Astrocyte of the cerebellum (primary cell): ENCODE measurements around the gene SMAGP.
"Not testable (repeated sequence)": the region's sequence is repeated elsewhere in the genome, so short reads cannot be mapped to it uniquely, and the experiment has no call there.

Experiments
- DNase-seq: peaks from one replicate; pipeline ENCODE4 v3.0.0-alpha.2; 2011; ENCODE audit warnings: low read depth
- H3K4me3 ChIP-seq: 2 replicates; pipeline ENCODE4 v1.5.1; 2011; ENCODE audit warnings: mild to moderate bottlenecking, low read depth, low read length, moderate library complexity
- in situ Hi-C: cut with HindIII; loops from 2 replicates; pipeline ENCODE4 v1.10.0; 2017; ENCODE audit warnings: low sequenced_read_pairs
- TF ChIP-seq, protein P1 (sequence below): IDR thresholded peaks from 2 replicates; pipeline ENCODE4 v1.5.1; 2012; ENCODE audit warnings: low read length, low read depth, moderate library complexity, mild to moderate bottlenecking; ENCODE audit errors: missing control alignments

SMAGP gene

DNA sequence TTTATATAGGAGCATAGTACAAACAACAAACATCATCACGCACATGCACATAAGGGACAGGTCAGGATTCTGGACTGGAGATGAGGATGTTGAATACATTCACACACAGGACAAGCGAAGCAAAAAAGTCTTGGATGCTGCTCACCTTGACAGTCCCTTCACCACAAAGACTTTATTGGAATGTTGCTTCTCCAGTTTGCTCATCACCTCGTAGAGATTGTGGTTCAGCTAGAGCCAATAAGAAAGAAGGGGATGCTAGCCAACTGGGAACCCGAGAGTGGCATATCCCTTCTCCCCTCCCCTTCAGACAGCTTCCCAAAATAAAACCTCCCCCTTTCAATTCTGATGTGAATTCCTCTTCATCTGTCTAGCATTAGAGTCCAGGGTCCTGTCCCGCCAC is 25.4 kb upstream of the SMAGP start:
- DNase-seq = no peak
- in situ Hi-C loops = no loop called here
- H3K4me3 ChIP-seq = no peak overlapping the region
- TF ChIP-seq, protein P1, sequence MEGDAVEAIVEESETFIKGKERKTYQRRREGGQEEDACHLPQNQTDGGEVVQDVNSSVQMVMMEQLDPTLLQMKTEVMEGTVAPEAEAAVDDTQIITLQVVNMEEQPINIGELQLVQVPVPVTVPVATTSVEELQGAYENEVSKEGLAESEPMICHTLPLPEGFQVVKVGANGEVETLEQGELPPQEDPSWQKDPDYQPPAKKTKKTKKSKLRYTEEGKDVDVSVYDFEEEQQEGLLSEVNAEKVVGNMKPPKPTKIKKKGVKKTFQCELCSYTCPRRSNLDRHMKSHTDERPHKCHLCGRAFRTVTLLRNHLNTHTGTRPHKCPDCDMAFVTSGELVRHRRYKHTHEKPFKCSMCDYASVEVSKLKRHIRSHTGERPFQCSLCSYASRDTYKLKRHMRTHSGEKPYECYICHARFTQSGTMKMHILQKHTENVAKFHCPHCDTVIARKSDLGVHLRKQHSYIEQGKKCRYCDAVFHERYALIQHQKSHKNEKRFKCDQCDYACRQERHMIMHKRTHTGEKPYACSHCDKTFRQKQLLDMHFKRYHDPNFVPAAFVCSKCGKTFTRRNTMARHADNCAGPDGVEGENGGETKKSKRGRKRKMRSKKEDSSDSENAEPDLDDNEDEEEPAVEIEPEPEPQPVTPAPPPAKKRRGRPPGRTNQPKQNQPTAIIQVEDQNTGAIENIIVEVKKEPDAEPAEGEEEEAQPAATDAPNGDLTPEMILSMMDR = no peak

DNA sequence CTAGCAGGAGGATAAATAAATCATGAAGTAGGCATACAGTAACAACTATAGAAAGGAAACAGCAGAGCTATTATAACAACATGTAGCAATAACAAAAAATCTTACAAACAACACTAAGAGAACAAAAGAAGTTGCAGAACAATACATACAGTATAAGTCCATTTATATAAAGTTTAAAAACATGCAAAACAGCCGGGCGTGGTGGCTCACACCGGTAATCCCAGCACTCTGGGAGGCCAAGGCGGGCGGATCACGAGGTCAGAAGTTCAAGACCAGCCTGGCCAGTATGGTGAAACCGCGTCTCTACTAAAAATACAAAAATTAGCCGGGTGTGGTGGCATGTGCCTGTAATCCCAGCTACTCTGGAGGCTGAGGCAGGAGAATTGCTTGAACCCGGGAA is 23.9 kb upstream of the SMAGP start:
- H3K4me3 ChIP-seq, DNase-seq, in situ Hi-C loops: not testable (repeated sequence)

DNA sequence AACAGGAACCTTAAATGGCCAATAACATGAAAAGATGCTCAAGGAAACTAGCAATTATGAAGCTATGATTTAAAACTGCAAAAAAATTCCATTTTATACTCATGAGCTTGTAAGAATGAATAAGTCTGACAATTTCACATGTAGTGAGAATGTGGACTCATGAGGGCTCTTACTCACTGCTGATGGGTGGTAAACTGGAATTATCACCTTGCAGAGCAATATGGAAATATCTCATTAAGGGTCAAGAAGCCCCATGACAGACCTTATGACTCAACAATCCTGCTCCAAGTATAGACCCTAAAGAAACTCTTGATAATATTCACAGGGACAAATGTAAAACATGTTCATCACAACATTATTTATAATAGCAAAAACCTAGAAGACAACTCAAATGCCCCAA is 23.5 kb upstream of the SMAGP start:
- in situ Hi-C loops = no loop called here
- TF ChIP-seq, protein P1 = no peak
- DNase-seq = no peak
- H3K4me3 ChIP-seq = no peak overlapping the region

GRCh38 chr12:51291603-51292513 is 21.6 kb upstream of the SMAGP start:
- DNase-seq, in situ Hi-C loops, H3K4me3 ChIP-seq: not testable (repeated sequence)

GRCh38 chr12:51285843-51286242 is 15.6 kb upstream of the SMAGP start:
- no peak overlapping the region for H3K4me3 ChIP-seq
- in situ Hi-C loops = no loop called here
- no peak for DNase-seq
- TF ChIP-seq, protein P1 = no peak

DNA sequence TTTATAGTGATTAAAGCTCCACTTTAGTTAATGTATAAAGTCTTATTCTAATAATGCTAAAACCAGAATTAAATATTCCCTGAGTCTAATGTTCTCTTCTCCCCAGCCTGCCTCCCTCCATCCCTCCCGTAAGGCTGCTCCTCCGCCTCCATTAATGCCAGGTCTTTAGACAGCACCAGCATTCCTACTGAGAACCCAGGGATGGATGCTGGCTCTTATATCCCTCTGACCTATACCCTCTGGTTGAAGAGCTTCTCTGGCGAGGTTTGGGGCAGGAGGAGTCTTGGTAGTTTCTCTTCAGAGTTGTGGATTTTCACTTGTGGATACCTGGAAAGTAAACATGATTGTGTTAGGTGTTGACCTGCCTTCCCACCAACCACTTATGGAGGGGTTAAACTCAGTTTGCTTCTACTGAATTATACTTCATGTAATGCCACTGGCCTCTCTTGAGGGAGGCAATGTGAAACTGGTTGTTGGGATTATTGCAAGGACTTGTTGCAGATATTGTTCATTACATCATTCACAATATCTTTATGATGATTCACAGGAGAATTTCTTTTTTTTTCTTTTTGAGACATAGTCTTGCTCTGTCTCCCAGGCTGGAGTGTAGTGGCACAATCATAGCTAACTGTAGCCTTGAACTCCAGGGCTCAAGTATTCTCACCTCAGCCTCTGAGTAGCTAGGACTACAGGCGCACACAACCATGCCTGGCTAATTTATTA is 11.1 kb upstream of the SMAGP start:
- in situ Hi-C loops = no loop called here
- H3K4me3 ChIP-seq = no peak overlapping the region
- no peak for DNase-seq
- TF ChIP-seq, protein P1 = no peak

GRCh38 chr12:51275088-51275487 is 4.9 kb upstream of the SMAGP start:
- in situ Hi-C loops = no loop called here
- no peak for DNase-seq
- no peak overlapping the region for H3K4me3 ChIP-seq
- TF ChIP-seq, protein P1 = no peak

GRCh38 chr12:51272810-51273209 is 2.6 kb upstream of the SMAGP start:
- H3K4me3 ChIP-seq, in situ Hi-C loops, DNase-seq: not testable (repeated sequence)
